RPMI7951 (cell line): ENCODE data around the gene DDX10. TPM values are rescaled to one million over a fixed set of nuclear protein-coding genes. Genes with fewer than 3 reads are reported as not detected.
"Not testable (repeated sequence)": the region's sequence is repeated elsewhere in the genome, so short reads cannot be mapped to it uniquely, and the experiment has no call there.

Experiments used
- DNase-seq: peaks from one replicate; pipeline ENCODE4 v3.0.0-alpha.2; 2012; ENCODE audit warnings: low read depth
- total RNA-seq: library from RNA; depleted of rRNA; stranded (reverse); fragments of >200 nt; shearing (Covaris generic); gene quantifications from 2 replicates; pipeline ENCODE4 v1.2.3, GENCODE V29; 2014

Gene DDX10
- total RNA-seq, 1 experiment from 2014 or later: 26.8 TPM

DNA sequence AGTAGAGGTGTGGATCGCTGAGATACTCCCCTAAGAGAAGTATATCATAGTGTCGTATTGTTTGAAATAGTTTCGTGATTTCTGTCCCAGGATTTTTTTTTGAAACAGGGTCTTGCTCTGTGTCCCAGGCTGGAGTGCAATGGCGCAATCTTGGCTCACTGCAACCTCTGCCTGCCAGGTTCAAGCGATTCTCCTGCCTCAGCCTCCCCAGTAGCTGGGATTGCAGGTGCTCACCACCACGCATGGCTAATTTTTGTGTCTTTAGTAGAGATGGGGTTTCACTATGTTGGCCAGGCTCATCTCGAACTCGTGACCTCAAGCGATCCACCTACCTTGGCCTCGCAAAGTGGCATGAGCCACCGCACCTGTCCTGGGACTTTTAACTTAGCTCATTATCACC, 159.1 kb downstream of the DDX10 start:
- not testable (repeated sequence) for DNase-seq

DNA sequence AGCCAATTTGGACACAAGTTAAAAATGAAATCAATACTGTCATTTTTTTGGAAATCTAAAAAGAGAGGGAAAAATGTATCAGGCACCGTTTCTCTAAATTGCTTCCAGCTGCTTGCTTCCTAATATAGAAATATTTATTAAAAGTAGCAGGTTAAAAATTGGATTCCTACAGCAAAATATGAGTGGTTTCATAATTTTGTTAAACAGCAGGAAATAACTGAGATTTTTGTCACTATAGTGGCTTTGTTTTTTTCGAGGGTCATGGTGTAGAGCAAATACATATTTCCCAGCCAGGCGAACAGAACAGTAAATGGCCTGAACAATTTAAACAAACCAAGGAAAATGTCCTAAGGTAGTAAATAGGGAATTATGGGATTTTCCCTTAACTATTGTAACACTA, 159.7 kb downstream of the DDX10 start:
- no peak for DNase-seq

DNA sequence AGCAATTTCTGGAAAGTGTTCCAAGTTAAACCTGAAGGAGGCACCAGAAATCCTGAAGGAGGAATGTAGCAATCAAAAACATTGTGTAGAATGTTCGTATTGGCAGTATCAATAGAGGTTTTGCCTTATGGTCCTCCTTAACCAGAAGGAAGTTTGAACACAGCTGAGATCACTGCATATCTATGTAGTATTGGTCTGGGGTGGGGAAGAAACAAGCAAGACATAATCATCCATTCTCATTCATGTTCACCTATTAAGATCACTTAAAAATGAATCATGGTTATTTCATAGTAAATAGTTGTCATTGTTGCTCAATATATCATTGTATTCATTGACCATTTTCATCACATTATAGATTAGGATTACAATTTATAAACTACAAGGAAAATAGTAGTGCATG, 160.5 kb downstream of the DDX10 start:
- no peak for DNase-seq

DNA sequence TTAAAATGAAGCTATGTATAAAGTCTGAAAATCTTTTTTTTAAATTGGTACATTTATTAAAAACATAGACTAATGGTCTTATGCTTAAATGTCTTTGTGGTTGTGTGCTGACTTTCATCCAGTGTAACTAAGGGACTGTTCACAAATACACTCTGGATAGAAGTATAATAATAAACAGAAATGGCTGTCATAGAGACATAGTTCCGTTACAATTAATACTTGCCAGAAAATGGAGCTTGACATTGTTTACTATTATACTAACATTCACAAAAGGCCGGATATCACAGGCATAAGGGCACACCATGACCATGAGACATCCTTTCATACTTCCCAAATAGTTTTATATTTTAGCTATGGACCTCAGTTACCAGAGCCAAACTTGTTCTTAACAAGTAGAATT, 161.3 kb downstream of the DDX10 start:
- DNase-seq: no peak

DNA sequence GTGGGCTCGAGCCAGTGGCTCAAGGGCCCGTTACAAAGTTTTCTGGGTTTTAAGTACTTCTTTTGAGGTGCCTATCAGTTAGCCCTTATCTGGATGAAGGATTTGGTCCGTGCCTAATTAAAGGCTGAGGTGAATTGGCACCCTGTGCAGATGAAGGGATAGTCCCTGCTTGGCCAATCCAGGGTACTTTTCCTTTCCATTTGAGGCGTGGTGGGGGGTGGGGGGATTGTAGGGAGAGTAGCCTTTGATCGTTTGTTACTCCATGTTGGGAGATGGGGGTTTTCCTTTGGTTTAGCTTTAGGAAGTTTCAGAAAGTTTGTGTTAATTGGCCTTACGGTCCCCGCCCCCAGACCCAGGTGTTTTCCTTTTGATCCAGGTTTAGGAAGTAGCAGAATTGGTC, 170.8 kb downstream of the DDX10 start:
- no peak for DNase-seq

DNA sequence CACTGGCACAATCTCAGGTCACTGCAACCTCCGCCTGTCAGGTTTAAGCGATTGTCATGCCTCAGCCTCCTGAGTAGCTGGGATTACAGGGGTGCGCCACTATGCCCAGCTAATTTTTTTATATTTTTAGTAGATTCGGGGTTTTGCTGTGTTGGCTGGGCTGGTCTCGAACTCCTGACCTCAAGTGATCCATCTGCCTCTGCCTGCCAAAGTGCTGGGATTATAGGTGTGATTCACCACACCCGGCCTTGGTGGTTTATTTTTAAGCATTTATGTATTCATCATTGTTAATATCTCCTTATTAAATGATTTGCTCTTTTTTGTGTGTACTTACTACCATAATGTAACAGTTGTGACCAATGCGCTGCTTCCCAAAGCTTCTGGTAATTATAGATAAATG, 171.7 kb downstream of the DDX10 start:
- DNase-seq: no peak

DNA sequence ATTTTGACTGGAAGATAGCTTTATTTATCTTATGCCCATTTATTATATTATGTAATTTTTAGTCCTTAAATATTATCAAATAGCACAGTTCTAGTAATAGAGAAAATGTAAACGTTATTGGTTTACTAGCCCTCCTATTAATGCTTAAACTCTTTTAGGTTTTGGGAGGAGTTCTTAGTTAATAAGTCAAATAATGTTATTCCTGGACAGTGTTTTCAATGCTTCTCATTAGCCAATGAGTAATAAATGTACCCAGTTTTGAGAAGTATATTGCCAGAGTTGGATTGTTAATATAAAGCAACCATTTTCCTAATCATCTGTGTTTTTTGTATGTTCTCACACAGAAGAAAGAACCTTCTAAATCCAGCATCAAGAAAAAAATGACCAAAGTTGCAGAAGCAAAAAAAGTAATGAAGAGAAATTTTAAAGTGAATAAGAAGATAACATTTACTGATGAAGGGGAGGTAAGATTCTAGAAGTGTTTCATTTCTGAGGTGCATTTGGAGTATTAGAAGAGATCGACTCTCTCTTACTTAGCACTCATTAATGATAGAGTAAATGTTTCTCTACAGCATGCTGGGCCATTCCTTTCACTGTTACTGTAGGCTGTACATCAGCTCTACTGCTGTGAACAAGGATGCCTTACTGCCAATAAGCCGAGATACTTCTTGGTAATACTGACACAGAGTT, 173.4 kb downstream of the DDX10 start:
- DNase-seq: no peak

DNA sequence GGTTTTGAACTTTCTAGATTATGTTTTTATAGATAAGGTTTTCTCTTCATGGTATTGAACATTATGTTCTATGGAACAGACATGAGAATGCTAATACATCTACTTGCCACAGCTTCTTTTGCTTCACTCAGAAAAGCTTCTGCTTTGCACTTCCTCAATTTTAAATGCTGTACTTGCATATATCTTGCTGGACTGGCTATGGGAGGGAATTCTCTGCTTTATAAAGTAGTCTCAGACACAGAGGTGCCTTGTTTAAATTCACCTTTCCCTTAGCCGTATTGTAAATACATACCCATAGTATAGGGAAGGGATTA, 173.9 kb downstream of the DDX10 start:
- no peak for DNase-seq

DNA sequence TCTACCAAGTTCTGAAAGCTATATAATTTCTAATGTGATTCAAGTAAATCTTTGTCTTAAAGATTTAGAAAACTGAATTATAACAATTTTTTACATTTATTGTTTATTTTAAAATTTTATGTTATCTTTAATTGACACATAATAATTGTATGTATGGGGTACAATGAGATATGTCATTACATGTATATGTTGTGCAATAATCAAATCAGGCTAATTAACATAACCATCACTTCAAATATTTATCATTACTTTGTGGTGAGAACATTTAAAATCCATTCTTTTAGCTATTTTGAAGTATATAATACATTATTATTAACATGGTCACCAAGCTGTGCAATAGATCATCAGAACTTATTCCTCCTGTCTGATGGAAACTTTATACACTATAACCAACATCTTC, 181.1 kb downstream of the DDX10 start:
- no peak for DNase-seq

DNA sequence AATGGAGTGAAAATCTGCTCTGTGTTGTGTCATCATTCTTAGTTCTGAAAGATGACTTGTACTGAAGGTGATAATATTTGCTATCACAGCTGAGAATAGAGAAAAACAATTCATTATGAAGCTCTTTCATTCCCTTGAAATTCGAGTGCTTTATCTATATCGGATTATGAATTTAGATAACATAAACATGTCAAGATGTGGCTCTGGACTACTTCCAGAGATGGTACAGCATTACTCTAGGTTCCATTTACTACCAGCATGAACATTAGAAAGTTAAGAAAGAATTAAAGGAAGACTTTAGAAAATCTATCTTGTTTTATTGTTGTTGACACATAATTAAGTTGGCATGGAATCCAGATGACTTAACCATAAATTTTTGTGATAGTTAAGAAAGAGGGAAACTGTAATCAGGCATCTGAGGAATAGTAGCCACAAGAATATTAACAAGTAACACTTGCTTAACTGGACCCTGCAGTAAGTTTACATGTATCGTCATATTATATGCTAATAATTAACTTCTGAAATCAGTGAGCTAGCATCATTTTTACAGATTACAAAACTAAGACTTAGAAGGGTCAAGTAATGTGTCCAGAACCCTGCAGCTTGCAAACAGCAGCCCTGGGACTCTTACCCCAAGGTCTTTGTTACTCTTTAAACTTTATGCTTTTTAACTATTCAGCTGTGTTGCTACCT, 182.6 kb downstream of the DDX10 start:
- no peak for DNase-seq

DNA sequence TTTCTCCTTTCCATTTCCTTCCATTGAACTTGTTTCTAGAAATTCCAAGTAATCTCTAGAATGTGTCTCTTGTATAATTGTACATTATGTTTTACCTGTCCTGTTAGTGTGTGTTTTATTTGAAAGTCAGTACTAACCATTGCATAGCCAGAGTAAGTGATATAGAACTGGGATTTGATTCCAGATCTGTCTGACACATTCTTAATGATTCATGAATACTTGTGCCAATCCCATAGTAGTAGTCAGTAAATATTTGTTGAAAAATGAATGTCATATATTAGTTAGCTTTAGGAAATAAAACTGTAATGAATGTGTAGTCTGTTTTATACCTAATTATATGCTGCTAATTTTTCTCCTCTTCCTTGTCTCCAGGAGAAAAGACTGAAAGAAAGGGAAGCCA, 186.9 kb downstream of the DDX10 start:
- DNase-seq: no peak

DNA sequence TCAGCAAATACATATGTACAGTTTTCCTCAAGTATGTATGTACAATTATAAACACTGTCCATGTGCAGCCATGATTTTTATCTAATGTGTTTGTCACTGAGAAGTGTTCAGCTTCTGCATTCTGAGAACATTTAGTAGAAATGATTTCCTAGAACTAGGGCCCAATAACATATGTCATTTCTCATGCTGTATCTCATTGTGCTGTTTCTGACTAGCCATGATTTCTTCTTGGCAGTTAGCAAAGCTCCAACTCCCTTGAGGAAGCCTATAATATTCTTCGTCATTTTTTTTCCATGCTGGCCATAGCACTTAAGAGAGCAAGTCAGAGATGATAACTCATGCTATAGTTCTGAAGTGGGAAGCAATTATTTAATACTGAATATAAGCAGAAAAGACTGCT, 187.8 kb downstream of the DDX10 start:
- no peak for DNase-seq

DNA sequence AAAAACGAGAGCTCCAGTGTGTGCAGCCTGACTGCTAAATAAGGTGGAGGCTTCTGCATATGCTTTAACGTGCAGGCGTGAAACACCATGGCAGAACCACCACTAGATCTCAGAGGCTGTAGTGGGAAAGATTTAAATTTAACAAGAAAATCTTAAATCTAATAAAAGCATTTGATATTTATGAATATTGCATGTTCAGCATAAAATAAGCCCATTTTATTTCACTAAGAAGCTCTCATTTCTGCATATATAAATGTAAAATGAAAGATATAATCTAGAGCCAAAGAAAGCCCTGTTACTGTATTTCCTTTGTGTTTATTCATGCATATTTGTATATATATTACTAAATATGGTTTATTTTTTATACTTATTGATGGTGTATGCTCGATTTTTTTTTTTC, 188.3 kb downstream of the DDX10 start:
- DNase-seq: no peak

DNA sequence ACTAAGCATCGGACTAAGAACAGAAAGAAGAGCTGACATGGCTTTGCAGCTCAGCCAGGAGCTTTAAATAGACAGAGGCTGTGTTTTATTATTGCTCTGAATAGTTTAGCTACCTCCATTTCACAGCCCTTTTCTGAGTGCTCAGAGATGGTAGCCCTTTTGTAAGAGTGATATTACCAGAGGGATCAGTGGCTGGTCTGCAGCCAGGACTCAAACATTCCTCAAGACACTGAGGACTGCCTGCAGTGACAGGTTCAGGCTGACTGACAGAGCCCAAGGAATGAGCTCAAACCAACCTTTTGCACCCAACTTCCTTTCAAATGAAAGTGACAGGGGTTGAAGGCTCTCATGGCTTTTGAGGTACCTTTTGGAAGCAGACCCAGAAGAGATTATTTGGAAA, 189.0 kb downstream of the DDX10 start:
- no peak for DNase-seq

DNA sequence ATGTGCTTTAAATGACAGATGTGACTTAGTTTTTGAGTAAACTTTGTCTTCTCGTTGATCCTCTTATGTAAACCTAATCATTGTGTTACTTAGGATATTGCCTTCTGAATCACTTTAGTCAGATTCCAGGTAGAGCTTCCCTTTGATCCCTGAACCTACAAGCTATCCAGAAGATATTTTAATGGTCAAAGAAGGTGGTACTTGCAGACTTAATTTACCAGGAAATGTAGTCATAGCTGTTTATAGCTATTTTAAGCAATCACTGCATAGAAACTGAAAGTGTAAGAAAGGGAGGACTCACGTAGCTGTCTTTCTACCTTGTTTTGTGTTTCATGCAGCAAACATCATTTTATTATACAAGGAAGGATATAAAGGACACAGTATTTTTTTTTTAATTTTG, 189.5 kb downstream of the DDX10 start:
- peak; percentile 16 for DNase-seq

DNA sequence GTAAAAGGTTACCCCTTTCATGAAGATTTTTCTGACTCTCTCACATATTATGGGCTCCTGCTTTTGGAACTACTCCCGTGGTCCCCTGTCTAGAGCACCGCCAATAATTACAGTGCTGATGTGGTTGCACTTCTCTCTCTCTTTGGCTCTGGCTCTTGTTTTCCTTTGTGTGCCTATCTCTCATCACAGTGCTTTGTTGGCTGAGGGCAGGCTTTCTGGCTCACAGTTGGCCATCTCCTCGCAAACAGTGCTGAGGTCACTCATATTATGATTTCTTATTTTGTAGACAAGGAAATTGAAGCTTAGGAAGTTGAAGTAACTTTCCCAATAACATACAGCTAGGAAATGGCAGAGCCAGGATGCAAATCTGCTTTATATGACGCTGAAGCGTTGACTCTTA, 192.5 kb downstream of the DDX10 start:
- no peak for DNase-seq

DNA sequence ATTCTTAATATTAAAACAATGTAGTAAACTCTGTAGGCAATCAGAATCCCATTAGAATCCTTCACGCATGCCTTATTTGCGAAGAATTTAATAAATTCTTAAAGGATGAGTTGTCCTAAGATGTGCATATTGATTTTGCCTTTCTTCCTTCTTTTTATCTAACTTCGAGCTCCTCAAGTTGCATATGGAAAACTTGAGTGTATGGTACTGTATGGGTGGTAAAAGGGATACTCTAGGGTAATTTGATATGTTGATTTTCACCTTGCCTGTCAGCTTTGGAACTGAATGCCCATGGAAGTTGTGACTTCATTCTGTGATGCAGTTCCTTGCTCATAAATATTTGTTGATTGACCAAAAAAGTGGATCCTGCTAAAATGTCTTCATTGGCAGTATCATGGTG, 193.8 kb downstream of the DDX10 start:
- DNase-seq: no peak

DNA sequence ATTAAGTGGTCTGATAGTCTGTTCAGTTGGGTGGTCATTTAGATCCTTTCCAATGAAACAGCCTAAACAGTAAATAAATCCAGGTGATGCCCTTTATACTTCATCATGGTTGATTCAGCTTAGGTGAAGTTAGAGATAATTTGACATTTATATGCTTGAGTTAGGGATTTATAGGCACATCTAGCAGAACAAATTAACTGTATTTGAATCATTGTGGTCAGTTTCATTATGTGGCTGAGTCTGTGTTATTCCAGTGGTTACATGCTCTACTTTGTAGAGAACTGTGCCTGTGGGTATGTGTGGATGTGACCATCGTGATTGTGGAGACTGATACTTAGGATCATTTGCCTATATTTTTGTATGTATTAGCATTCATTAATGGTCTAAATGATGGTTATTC, 194.6 kb downstream of the DDX10 start:
- DNase-seq: peak; percentile 53

DNA sequence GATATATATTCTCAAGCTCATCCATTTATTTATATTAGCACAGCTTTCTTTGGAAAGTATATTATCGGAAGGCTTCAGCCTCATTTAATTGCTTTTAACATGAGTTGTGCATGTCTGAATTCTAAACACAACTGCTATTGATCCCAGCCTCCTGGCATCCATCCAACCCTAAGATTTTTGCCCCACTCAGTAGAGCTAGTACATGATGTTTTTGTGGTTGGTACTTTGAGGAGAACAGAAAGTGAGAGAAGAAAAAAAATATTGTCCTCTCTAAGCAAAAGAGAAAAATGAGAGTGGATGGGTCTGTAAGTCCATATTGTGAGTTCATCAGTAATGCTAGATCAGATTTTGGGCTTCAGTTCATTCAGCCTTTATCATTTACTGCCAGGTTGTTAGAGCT, 198.7 kb downstream of the DDX10 start:
- DNase-seq: no peak

DNA sequence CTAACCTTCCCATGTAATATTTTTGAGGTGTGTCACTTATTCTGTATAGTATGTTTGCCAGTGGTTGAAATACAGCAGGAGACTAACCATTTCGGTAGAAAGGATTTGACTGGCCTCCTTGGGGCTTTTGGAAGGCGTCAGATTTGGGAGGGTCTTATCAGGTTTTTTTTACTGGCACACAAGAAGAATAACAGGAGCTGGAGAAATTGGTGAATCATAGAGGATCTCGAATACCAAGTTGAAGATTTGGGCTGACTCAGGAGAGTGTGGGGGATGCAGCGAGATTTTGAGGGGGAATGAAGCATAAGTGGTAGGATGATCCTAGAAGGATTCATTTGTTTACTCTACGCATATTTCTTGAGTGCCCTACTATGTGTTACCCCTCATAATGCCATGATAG, 200.5 kb downstream of the DDX10 start:
- DNase-seq: no peak

DNA sequence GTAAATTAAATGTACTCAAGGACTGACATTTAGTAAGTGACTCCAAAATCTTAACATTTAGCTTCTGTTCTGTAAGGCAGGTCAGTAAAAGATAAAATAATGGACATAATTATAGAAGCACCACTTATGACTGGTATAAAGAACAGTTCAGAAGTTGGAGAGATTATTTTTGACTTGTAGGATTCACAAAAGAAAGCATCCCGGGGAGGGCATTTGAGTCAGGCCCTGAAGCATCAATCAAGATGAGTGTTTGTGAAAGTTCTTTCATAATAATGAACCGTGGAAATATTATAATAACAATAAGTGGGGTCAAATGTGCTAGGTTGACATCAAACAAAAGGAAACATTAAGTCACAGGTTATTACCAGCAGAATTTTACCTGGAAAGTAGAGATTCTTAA, 201.9 kb downstream of the DDX10 start:
- DNase-seq: no peak

DNA sequence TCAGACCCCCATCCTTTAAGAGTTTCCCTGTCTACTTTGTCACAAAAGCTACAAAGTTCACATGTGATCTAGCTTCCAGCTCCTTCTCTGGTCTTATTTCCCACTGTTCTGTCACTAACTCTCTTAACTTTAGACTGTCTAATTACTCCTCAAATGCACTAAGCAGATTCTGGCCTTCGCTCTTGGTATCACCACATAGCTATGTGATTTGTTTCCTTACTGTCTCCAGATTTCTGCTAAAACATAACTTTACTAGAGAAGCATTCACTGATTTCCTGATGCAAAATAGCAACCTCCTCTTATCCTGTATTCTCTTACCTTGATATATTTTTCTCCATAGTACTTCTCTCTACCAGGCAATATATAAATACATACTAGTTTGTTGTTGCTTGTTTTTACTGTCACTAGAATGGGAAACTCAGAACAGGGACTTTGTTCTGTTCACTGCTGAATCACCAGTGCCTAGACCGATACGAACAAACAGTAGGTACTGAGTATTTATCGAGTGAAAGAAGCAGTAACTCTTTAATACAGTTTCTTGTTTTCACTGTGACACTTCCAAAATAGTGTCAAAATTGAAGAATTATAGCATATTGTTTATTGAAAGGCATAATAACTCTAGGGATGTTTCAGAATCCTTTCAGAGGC, 205.6 kb downstream of the DDX10 start:
- peak; percentile 71 for DNase-seq

DNA sequence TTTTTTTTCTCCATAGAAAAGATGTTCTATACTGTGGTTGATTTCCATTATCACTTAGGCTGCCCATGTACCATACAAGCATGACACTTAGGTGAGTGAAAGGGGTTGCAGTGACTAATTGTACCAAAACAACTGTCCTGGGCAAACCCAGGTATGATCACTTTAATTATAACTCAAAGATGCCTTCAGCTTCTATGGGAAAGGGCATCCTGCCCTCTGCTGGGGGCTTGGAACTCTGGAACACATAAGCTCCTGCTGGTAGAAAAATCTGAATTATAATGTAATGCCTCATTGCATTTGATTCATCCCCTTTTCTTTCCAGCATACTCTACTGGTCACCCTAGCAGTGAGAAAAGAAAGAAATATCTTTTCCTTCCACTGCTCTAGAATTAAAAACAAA, 206.3 kb downstream of the DDX10 start:
- DNase-seq: peak; percentile 57

DNA sequence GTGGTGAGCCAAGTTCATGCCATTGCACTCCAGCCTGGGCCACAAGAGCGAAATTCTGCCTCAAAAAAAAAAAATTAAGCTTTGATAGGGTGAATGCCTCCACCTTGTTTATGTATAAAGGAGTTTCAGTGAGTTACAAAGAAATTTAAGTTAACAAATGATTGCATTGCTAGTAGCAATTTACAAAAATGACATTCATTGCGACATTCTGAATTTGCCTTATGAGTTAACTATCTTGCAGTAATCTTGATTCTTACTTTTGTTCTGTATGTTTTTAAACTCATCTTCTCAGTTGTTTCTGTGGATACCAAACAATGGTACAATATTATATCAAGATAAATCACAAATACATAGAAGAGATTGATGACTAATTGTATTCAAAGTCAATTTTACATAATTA, 207.0 kb downstream of the DDX10 start:
- DNase-seq: no peak
